Stimulated activated CD8-positive, alpha-beta memory T cell treated with anti-CD3 and anti-CD28 coated beads, Interleukin-4, amount 100 ng/mL, for 4 hours (primary cell): Measurements from ENCODE around the gene EFNA3.

Experiments used
- DNase-seq, 2 donors: peaks; one replicate each; pipeline ENCODE4 v3.0.0-alpha.2; 2020; ENCODE audit warnings: low read depth in 2 of 2, low spot score in 1 of 2

Gene EFNA3

DNA sequence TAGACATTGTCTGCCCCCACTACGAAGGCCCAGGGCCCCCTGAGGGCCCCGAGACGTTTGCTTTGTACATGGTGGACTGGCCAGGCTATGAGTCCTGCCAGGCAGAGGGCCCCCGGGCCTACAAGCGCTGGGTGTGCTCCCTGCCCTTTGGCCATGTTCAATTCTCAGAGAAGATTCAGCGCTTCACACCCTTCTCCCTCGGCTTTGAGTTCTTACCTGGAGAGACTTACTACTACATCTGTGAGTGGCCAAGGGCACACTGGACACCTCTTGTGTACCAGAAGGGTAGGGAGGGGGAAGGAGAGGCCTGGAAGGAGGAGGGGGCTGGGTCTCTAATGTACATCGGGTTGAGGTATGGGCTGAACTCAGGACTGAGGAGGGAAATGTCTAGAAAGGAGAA lies 11.9 kb upstream of the EFNA3 start:
- no peak for DNase-seq

- DNase-seq: no peak
Measured at GRCh38 chr1:155068599-155068998, 10.0 kb upstream of the EFNA3 start.

GRCh38 chr1:155069551-155070157 lies 9.0 kb upstream of the EFNA3 start:
- DNase-seq: no peak

DNA sequence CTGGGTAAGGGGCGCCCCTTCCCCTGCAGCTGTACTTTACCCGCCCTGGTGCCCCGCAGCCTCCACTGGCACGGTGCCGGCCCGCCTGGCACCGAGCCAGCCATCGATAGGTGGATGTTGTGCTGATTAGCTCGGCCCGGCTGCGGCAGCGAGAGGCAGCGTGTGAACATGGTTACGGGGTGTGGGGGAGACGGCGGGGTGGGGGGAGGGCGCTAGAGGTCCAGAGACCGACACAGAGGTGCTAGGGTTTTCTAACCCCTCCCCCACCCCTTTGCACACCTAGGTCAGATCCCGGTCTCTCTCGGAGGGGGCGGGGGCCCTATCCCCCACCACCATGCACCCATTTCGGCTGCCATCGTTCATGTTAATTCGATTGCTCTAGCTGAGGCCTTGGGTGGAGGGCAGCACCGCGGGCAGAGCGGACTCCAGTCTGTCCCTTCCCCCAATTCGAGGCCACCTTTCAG lies 8.4 kb upstream of the EFNA3 start:
- no peak for DNase-seq

GRCh38 chr1:155070721-155071569 lies 7.7 kb upstream of the EFNA3 start:
- DNase-seq: peak; percentile 38 to 43

DNA sequence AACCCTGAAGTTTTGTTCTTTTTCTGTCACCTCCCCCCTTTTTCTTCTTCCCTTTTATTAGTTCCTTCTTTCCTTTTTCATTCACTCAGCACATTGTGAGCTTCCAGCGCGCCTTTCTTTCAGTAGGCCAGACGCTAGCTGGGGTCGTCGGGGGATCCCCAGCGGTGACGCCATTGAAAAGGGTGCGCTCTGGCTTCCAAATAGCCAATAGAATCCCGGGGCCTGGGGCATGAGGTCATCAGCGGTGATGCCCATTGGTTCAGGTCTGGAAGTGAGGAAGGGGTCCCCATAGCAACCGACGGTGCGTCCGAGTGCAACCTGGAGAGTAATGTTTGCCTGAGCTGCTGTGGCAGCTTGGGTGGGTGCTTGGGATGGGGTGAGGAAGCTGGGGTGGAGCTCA lies 6.9 kb upstream of the EFNA3 start:
- DNase-seq: no peak

- DNase-seq: no peak
Measured at GRCh38 chr1:155072531-155073289, 5.9 kb upstream of the EFNA3 start.

GRCh38 chr1:155073377-155074242 lies 5.0 kb upstream of the EFNA3 start:
- no peak for DNase-seq

- DNase-seq: no peak
Measured at GRCh38 chr1:155075535-155075934, 3.1 kb upstream of the EFNA3 start.

GRCh38 chr1:155076371-155076770 lies 2.3 kb upstream of the EFNA3 start:
- DNase-seq: no peak

GRCh38 chr1:155077346-155077745 lies 1.3 kb upstream of the EFNA3 start:
- DNase-seq: no peak

GRCh38 chr1:155077758-155078445 lies 735 bp upstream of the EFNA3 start:
- no peak for DNase-seq

DNA sequence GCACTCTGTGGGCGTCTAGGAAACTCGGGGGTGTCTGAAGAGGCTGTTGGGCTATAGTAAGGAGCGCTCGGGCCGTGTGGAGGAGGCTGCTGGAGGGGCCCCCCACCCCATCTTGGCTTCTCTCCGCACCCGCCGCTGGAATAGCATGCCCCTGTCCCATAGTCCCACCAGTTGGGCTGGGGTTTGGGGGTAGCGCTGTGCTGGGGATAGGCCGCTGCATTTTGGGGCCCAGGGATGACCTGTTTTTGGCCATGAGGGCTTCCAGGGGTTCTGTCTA lies 511 bp downstream of the EFNA3 start:
- DNase-seq: no peak

DNA sequence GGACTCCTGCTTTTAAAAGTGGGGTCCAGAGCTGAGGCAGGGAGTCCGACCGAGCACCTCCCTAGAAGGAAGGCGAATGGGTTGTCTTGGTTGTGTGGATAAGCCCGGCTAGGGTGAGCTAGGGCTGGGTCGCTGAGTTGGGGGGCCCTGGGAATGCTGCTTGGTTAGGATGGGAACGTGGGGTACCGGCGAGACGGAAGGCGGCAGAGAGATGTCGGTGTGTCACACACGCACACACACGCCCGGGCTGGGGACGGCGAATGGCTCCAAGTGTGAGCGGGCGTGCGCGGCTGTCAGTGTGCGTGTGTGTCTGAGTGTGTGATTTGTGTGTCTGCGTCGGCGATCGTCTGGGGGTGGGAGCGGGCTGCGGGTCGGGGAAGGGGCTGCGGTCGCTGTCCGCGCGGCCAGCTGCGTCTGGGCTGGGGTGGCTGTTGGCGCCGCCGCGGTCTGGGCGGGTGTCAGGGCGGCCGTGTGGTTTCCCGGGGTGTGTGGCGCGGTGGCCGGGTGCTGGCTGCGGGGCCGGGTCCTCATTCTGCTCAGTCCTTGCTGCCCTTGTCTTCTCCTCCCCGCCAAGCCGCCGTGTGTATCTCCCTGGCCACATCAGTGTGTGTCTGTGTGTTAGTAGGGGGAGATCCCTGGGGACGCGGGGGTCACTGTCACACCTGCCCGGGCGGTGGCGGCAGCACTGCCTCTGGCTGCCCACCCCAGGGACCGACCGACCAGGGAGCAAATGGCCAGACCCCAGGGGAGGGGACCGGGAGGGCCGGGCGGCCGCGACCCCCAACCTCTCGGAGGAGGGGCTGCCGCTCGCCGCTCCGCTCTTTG lies 1.1 kb downstream of the EFNA3 start:
- no peak for DNase-seq

DNA sequence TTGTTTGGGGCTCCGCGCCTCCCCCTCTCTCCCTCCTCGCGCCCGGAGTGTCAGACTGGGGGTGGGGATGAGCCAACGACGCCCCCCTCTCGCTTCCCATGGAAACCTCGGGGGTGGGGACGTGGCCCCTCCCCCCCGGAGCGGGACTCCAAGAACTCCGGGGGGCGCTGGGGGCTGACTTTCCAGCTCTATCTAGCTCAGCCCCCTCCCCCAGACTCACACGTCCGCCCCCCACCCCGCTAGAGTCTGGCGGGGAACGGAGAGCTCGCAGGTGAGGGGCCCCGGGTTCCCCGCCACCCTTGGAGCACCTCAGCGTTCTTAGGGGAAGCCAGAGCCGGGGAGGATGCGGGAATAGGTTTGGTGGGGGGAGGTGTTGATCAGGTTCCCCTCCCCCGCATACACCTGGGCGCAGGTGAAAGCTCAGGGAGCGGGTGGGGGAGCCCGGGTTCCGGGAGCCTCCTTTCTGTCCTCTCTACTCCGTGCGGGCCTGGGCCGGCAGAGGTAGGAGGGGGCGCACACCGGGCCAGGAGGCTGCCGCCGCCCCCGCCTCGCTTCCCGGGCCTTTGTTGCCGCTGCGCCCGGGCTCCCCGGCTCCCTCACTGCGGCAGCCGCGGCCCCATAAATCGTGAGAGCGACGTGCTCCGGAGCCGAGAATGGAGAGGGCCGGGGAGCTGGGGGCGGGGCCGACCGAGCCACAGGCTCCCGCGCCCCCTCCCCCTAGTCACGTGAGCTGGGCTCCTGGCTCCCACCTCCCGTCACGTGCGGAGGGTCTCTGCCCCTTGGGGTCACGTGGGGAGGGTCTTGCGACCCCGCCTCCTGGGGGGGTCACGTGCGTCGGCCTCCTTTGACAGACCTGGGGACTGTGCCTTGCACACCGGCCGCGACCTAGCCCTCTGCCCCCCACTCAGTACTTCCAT lies 1.9 kb downstream of the EFNA3 start:
- no peak for DNase-seq

- no peak for DNase-seq
Measured at GRCh38 chr1:155081472-155082300, 3.0 kb downstream of the EFNA3 start.

DNA sequence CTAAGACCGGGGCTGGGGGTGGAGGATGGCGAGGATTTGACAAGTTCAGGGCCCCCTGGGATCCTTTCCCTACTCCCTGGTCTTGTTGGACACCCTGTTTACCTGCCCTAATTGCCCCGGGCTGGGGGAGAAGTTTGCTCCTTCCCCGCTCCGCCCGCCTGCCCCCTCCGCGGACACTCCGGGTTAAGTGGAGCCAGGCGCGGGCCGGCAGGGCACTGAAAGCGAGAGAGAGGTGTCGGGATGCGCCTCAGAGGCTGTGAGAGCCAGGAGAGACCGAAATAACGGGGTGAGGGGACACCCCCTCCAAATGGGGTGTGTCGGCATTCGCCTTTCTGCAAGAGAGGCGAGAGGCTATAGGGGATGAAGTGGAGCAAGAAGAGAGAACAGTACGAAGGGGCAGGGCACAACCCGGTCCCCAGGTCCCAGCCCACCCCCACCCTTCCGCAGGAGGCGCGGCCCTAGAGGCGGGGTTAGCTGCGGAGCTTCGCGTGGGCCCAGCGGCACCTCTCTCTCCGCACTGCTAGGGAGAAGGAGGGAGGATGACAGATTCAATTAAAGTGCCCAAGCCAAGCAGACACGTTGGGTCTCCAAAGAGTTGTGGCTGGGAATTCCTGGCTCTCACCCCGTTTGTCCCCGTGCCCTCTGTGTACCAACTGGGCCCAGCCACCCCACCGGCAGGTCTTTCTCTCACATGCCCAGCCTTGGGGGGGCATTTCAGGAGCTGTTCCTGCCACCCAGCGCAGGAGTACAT lies 3.8 kb downstream of the EFNA3 start:
- DNase-seq: no peak
